ACC112 (cell line): ENCODE results near the gene SPATC1L.
"Not testable (repeated sequence)": the region's sequence is repeated elsewhere in the genome, so short reads cannot be mapped to it uniquely, and the experiment has no call there.

Experiments used
- H2AFZ ChIP-seq: fragments of 200-600 bp; sonication (generic); one replicate; pipeline ENCODE4 v1.6.0; 2017; ENCODE audit warnings: antibody characterized with exemption, low read length; ENCODE audit not compliant: unreplicated experiment
- H3K27ac ChIP-seq: fragments of 200-600 bp; sonication (generic); 2 replicates; pipeline ENCODE4 v1.5.1; 2014; ENCODE audit warnings: low read depth, mild to moderate bottlenecking, antibody characterized with exemption, low read length, moderate library complexity
- H3K27me3 ChIP-seq: fragments of 200-600 bp; sonication (generic); 2 replicates; pipeline ENCODE4 v1.6.1; 2014; ENCODE audit warnings: mild to moderate bottlenecking, antibody characterized with exemption, low read length, moderate library complexity, mixed read lengths; ENCODE audit not compliant: insufficient read depth
- H3K36me3 ChIP-seq: fragments of 200-600 bp; sonication (generic); 2 replicates; pipeline ENCODE4 v1.6.1; 2016; ENCODE audit warnings: mild to moderate bottlenecking, antibody characterized with exemption, low read length, moderate library complexity, mixed read lengths; ENCODE audit not compliant: insufficient read depth
- H3K4me1 ChIP-seq: fragments of 200-600 bp; sonication (generic); one replicate; pipeline ENCODE4 v1.6.1; 2016; ENCODE audit warnings: low read length, mixed read lengths; ENCODE audit not compliant: insufficient read depth, unreplicated experiment, control insufficient read depth
- H3K4me3 ChIP-seq: fragments of 200-600 bp; sonication (generic); 2 replicates; pipeline ENCODE4 v1.5.1; 2014; ENCODE audit warnings: mild to moderate bottlenecking, low read depth, low read length
- H3K79me2 ChIP-seq: fragments of 200-600 bp; sonication (generic); one replicate; pipeline ENCODE4 v1.6.0; 2016; ENCODE audit warnings: low read length; ENCODE audit not compliant: control insufficient read depth, unreplicated experiment, insufficient read depth

Gene SPATC1L

GRCh38 chr21:46180778-46181391 lies 3.4 kb downstream of the SPATC1L start:
- Histone ChIP-seq H3K27ac (no peak overlapping the region), H2AFZ (no peak overlapping the region), H3K4me1 (peaks cover 4% of the 10 kb centered on the region), H3K36me3 (no peaks in the 10 kb centered on the region), H3K4me3 (no peak overlapping the region), H3K27me3 (no peaks in the 10 kb centered on the region), H3K79me2 (no peaks in the 10 kb centered on the region)

- H3K36me3 ChIP-seq: no peaks in the 10 kb centered on the region
- no peaks in the 10 kb centered on the region for H3K79me2 ChIP-seq
- no peak overlapping the region for H3K27ac ChIP-seq
- no peak overlapping the region for H2AFZ ChIP-seq
- no peaks in the 10 kb centered on the region for H3K4me1 ChIP-seq
- no peaks in the 10 kb centered on the region for H3K27me3 ChIP-seq
- H3K4me3 ChIP-seq: no peak overlapping the region
These were observed 4.1 kb downstream of the SPATC1L start for GRCh38 chr21:46180079-46180722.

- no peaks in the 10 kb centered on the region for H3K36me3 ChIP-seq
- H3K27ac ChIP-seq: no peak overlapping the region
- H3K79me2 ChIP-seq: no peaks in the 10 kb centered on the region
- H3K4me3 ChIP-seq: no peak overlapping the region
- H3K4me1 ChIP-seq: no peaks in the 10 kb centered on the region
- H2AFZ ChIP-seq: no peak overlapping the region
- H3K27me3 ChIP-seq: no peaks in the 10 kb centered on the region
These were observed 4.6 kb downstream of the SPATC1L start for GRCh38 chr21:46179708-46180078.

- Histone ChIP-seq H3K4me1 (no peaks in the 10 kb centered on the region), H2AFZ (no peak overlapping the region), H3K27ac (no peak overlapping the region), H3K79me2 (no peaks in the 10 kb centered on the region), H3K4me3 (no peak overlapping the region), H3K27me3 (no peaks in the 10 kb centered on the region), H3K36me3 (no peaks in the 10 kb centered on the region)
These were observed 5.3 kb downstream of the SPATC1L start for GRCh38 chr21:46178961-46179360.

GRCh38 chr21:46176443-46177129 lies 7.7 kb downstream of the SPATC1L start:
- not testable (repeated sequence) for H3K27ac ChIP-seq, H3K27me3 ChIP-seq, H3K4me1 ChIP-seq, H3K4me3 ChIP-seq, H3K36me3 ChIP-seq, H2AFZ ChIP-seq, H3K79me2 ChIP-seq

- Histone ChIP-seq H3K4me1 (no peaks in the 10 kb centered on the region), H2AFZ (no peak overlapping the region), H3K27ac (no peak overlapping the region), H3K36me3 (no peaks in the 10 kb centered on the region), H3K4me3 (no peak overlapping the region), H3K79me2 (no peaks in the 10 kb centered on the region), H3K27me3 (no peaks in the 10 kb centered on the region)
These were observed 10.7 kb downstream of the SPATC1L start for GRCh38 chr21:46173573-46173972.

- Histone ChIP-seq H3K79me2 (no peaks in the 10 kb centered on the region), H3K27me3 (no peaks in the 10 kb centered on the region), H3K27ac (no peak overlapping the region), H2AFZ (no peak overlapping the region), H3K4me3 (no peak overlapping the region), H3K4me1 (no peaks in the 10 kb centered on the region), H3K36me3 (no peaks in the 10 kb centered on the region)
These were observed 11.3 kb downstream of the SPATC1L start for GRCh38 chr21:46172863-46173528.

GRCh38 chr21:46171996-46172862 lies 12.0 kb downstream of the SPATC1L start:
- H2AFZ ChIP-seq: no peak overlapping the region
- H3K79me2 ChIP-seq: no peaks in the 10 kb centered on the region
- H3K4me3 ChIP-seq: no peak overlapping the region
- H3K27ac ChIP-seq: no peak overlapping the region
- no peaks in the 10 kb centered on the region for H3K4me1 ChIP-seq
- H3K27me3 ChIP-seq: no peaks in the 10 kb centered on the region
- H3K36me3 ChIP-seq: no peaks in the 10 kb centered on the region

- Histone ChIP-seq H3K79me2 (no peaks in the 10 kb centered on the region), H3K27me3 (no peaks in the 10 kb centered on the region), H2AFZ (no peak overlapping the region), H3K4me1 (no peaks in the 10 kb centered on the region), H3K27ac (no peak overlapping the region), H3K4me3 (no peak overlapping the region), H3K36me3 (no peaks in the 10 kb centered on the region)
These were observed 12.7 kb downstream of the SPATC1L start for GRCh38 chr21:46171585-46171984.

- H3K27me3 ChIP-seq, H2AFZ ChIP-seq, H3K36me3 ChIP-seq, H3K79me2 ChIP-seq, H3K4me3 ChIP-seq, H3K4me1 ChIP-seq, H3K27ac ChIP-seq: not testable (repeated sequence)
These were observed 13.6 kb downstream of the SPATC1L start for GRCh38 chr21:46170436-46171193.
